Measurements from ENCODE around the gene SOX10. TPM values are rescaled to one million over a fixed set of nuclear protein-coding genes. Genes with fewer than 3 reads are reported as not detected.
A peak's percentile ranks its signal among the peaks of the same experiment; 100 is the strongest.

Gene SOX10
- total and polyA plus RNA-seq, 2 of the 13 experiments (the other 11 are each of a cell fraction or from before 2014, with no cell fraction given), result not detected

DNA sequence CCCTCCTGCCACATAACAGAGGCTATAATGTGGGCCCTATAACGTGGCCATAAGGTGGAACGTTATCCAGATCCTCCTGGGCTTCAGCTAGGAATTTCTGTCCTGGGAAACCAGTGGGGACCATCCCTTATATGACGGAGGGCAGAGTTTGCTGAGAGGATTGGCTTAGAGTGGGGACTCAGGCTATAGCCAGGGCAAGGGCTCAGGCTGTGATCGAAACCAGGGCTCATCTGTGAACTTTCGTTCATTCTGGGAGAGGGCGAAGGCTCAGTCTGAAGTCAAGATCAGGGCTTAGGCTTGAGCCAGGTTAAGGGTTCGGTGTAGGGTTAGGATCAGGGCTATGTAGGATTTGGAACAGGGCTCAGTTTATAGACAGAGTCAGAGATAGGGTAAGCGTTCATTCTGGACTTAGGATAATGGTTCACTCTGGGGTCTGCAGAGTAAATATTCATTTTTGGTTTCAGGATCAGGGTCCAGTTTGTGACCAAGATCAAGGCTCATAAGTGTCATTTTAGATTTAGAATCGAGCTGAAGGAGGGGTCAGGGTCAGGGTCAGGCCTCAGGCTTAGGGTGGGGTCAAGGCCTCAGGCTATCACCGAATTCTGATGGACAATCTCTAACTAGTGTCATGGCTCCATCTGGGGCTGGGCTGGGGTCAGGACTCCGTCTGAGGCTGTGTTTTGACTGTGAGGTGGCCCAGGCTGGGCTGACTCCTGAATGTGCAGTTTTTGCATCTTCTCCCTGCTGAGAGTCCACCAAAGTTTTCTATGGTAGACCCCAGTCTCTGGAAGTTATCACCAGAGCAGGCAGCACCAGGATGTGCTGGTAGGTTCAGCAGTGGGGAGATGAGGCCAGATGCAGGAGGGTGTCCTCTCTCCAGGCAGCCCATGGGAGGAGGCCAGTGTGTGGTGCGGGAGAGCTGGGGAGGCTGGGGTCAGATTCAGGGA is 33.9 kb upstream of the SOX10 start:
- Histone ChIP-seq H3K27me3 (ENCODE audit: control insufficient read depth in 1 of 2, insufficient read depth in 2 of 2, low read length in 2 of 2) (no peaks in the 10 kb centered on the region), H3K79me2 (ENCODE audit: insufficient read depth, low read length) (no peaks in the 10 kb centered on the region), H3K9me3 (ENCODE audit: low read length) (no peaks in the 10 kb centered on the region; the same call in 1 of the 2 replicates), H4K20me1 (ENCODE audit: insufficient read depth, low read length) (no peaks in the 10 kb centered on the region), H3K9ac (ENCODE audit: insufficient read depth, low read depth, low read length) (no peak overlapping the region; the same call in 1 of the 2 replicates), H3K27ac (ENCODE audit: extremely low read length, insufficient read depth, low read length) (peak overlapping the region; percentile 25), H3K4me1 (ENCODE audit: insufficient read depth, low read length) (peaks cover 62% of the 10 kb centered on the region), H3K36me3 (replicated peaks in 1 of 2; ENCODE audit: control insufficient read depth in 1 of 2, insufficient read depth in 2 of 2, low read length in 2 of 2) (no peaks in the 10 kb centered on the region), H3K4me3 (replicated peaks in 1 of 3; ENCODE audit: insufficient read depth in 1 of 3, low read depth in 2 of 3, low read length in 3 of 3) (peak overlapping the region in 1 of 3 experiments; percentile 31; a peak in 1 of 6 replicates), H2AFZ (ENCODE audit: low read length) (peak overlapping the region; percentile 30), H3K4me2 (ENCODE audit: low read depth, low read length) (peak overlapping the region; percentile 66)
- BruUV-seq (replicated peaks), result no TSS peak
- FAIRE-seq (no peak), ATAC-seq (peak; percentile 65), DNase-seq (ENCODE audit: low spot score) (no peak)
- CTCF ChIA-PET (ENCODE audit: low intra/inter-chr PET ratio, low total read pairs), result no interaction called here
- POLR2A ChIA-PET, result interaction anchor here (1.0 kb wide), 1 partner anchor 200 kb away, joined by 3 read pairs; no protein-coding TSS in a partner anchor
- in situ Hi-C loops (cut with HindIII; ENCODE audit: extremely low pct_ligation_motif_present, low pct_unique_long_range_greater_than_20kb), result no loop called here
- WGBS (ENCODE audit: low lambda C conversion rate), result 16% methylated on average over 9 of the region's 12 CpGs
- intact Hi-C loops (cut with micrococcal nuclease; ENCODE audit: unreplicated experiment), result no loop called here
- TF ChIP-seq NR2C2 (CRISPR knock-in tag; IDR thresholded peaks at IDR 0.05; ENCODE audit: borderline replicate concordance) (peak; percentile 59; the same call in 1 of the 2 replicates), NKX3-1 (CRISPR knock-in tag; IDR thresholded peaks at IDR 0.05) (no peak), EP300 (IDR thresholded peaks at IDR 0.05; ENCODE audit: low read depth in 2 of 2, low read length in 2 of 2) (peak in 1 of 2 experiments; percentile 9; a peak in 1 of 4 replicates), EP300 (CRISPR knock-in tag; IDR thresholded peaks at IDR 0.05; ENCODE audit: borderline replicate concordance) (no peak), MAFF (IDR thresholded peaks at IDR 0.05; ENCODE audit: low read depth, low read length) (no peak), ETV6 (CRISPR knock-in tag; conservative IDR thresholded peaks at IDR 0.05) (no peak), ADNP (CRISPR knock-in tag; IDR thresholded peaks at IDR 0.05) (no peak)
- TF ChIP-seq, protein P1, sequence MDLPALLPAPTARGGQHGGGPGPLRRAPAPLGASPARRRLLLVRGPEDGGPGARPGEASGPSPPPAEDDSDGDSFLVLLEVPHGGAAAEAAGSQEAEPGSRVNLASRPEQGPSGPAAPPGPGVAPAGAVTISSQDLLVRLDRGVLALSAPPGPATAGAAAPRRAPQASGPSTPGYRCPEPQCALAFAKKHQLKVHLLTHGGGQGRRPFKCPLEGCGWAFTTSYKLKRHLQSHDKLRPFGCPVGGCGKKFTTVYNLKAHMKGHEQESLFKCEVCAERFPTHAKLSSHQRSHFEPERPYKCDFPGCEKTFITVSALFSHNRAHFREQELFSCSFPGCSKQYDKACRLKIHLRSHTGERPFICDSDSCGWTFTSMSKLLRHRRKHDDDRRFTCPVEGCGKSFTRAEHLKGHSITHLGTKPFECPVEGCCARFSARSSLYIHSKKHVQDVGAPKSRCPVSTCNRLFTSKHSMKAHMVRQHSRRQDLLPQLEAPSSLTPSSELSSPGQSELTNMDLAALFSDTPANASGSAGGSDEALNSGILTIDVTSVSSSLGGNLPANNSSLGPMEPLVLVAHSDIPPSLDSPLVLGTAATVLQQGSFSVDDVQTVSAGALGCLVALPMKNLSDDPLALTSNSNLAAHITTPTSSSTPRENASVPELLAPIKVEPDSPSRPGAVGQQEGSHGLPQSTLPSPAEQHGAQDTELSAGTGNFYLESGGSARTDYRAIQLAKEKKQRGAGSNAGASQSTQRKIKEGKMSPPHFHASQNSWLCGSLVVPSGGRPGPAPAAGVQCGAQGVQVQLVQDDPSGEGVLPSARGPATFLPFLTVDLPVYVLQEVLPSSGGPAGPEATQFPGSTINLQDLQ (CRISPR knock-in tag; IDR thresholded peaks at IDR 0.05), result no peak
- TF ChIP-seq, protein P2, sequence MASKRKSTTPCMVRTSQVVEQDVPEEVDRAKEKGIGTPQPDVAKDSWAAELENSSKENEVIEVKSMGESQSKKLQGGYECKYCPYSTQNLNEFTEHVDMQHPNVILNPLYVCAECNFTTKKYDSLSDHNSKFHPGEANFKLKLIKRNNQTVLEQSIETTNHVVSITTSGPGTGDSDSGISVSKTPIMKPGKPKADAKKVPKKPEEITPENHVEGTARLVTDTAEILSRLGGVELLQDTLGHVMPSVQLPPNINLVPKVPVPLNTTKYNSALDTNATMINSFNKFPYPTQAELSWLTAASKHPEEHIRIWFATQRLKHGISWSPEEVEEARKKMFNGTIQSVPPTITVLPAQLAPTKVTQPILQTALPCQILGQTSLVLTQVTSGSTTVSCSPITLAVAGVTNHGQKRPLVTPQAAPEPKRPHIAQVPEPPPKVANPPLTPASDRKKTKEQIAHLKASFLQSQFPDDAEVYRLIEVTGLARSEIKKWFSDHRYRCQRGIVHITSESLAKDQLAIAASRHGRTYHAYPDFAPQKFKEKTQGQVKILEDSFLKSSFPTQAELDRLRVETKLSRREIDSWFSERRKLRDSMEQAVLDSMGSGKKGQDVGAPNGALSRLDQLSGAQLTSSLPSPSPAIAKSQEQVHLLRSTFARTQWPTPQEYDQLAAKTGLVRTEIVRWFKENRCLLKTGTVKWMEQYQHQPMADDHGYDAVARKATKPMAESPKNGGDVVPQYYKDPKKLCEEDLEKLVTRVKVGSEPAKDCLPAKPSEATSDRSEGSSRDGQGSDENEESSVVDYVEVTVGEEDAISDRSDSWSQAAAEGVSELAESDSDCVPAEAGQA (IDR thresholded peaks at IDR 0.05; ENCODE audit: low read depth), result no peak
- TF ChIP-seq, protein P2 (CRISPR knock-in tag; IDR thresholded peaks at IDR 0.05; ENCODE audit: borderline replicate concordance), result no peak
- TF ChIP-seq, protein P3, sequence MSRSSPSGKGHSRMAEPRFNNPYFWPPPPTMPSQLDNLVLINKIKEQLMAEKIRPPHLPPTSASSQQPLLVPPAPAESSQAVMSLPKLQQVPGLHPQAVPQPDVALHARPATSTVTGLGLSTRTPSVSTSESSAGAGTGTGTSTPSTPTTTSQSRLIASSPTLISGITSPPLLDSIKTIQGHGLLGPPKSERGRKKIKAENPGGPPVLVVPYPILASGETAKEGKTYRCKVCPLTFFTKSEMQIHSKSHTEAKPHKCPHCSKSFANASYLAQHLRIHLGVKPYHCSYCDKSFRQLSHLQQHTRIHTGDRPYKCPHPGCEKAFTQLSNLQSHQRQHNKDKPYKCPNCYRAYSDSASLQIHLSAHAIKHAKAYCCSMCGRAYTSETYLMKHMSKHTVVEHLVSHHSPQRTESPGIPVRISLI (CRISPR knock-in tag; IDR thresholded peaks at IDR 0.05; ENCODE audit: borderline replicate concordance), result no peak
- TF ChIP-seq, protein P4, sequence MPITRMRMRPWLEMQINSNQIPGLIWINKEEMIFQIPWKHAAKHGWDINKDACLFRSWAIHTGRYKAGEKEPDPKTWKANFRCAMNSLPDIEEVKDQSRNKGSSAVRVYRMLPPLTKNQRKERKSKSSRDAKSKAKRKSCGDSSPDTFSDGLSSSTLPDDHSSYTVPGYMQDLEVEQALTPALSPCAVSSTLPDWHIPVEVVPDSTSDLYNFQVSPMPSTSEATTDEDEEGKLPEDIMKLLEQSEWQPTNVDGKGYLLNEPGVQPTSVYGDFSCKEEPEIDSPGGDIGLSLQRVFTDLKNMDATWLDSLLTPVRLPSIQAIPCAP (CRISPR knock-in tag; IDR thresholded peaks at IDR 0.05; ENCODE audit: low read depth), result no peak

Measured in HepG2 (cell line).